ENCODE measurements around the gene MTFMT. TPM values are rescaled to one million over a fixed set of nuclear protein-coding genes. Genes with fewer than 3 reads are reported as not detected.

MTFMT gene
- total and polyA plus RNA-seq, 8 donors, result 5.3 to 105 (median 12.0) TPM; not detected in 1

- no peak for TF ChIP-seq POLR2A (IDR thresholded peaks at IDR 0.05)
- TF ChIP-seq EP300 (IDR thresholded peaks at IDR 0.05), result no peak
- no peak for TF ChIP-seq POLR2AphosphoS5 (IDR thresholded peaks at IDR 0.05)
- TF ChIP-seq, protein P1, sequence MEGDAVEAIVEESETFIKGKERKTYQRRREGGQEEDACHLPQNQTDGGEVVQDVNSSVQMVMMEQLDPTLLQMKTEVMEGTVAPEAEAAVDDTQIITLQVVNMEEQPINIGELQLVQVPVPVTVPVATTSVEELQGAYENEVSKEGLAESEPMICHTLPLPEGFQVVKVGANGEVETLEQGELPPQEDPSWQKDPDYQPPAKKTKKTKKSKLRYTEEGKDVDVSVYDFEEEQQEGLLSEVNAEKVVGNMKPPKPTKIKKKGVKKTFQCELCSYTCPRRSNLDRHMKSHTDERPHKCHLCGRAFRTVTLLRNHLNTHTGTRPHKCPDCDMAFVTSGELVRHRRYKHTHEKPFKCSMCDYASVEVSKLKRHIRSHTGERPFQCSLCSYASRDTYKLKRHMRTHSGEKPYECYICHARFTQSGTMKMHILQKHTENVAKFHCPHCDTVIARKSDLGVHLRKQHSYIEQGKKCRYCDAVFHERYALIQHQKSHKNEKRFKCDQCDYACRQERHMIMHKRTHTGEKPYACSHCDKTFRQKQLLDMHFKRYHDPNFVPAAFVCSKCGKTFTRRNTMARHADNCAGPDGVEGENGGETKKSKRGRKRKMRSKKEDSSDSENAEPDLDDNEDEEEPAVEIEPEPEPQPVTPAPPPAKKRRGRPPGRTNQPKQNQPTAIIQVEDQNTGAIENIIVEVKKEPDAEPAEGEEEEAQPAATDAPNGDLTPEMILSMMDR (IDR thresholded peaks at IDR 0.05), result no peak
- intact Hi-C loops (cut with DNase I; ENCODE audit: low total_unique reads), result no loop called here
- Histone ChIP-seq H3K4me1 (peaks cover 0 to 59% (median 12%) of the 10 kb centered on the region in 4 donors), H3K27me3 (no peaks in the 10 kb centered on the region), H3K27ac (peak overlapping the region in 1 of 5 donors; percentile 28), H3K36me3 (peaks cover 0 to 23% (median 5%) of the 10 kb centered on the region in 4 donors), H3K4me3 (no peak overlapping the region), H3K9me3 (no peaks in the 10 kb centered on the region)
- no peak for DNase-seq
- 80 to 92% (median 83%) methylated on average over 15 to 16 of the region's 16 CpGs for WGBS, 5 donors
These were observed 29.2 kb upstream of the MTFMT start for GRCh38 chr15:65058394-65059368.

DNA sequence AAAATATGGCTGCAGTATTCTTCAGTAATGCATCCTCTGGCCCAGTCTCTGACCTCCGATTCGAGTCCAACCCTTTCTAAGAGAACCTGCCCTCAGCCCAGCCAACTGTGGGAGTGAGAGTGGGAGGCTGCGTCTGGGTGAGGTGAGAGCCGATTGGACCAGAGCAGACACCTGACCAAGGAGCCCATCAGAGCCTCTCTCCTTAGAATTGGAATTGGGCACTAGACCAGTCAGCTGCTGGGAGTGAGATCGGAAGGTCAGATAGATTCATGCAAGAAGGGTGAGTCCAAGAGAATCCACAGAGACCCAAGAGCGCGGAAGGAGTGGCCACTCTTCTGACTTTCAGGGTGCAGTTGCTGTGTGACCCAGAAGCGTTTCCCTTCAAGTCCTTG, 28.1 kb upstream of the MTFMT start:
- H3K27me3 ChIP-seq, result no peaks in the 10 kb centered on the region
- WGBS, 5 donors, result 78 to 96% (median 93%) methylated on average over 5 to 8 of the region's 8 CpGs
- H3K9me3 ChIP-seq, result no peaks in the 10 kb centered on the region
- TF ChIP-seq, protein P1 (IDR thresholded peaks at IDR 0.05), result no peak
- no peak for TF ChIP-seq POLR2A (IDR thresholded peaks at IDR 0.05)
- no peak for TF ChIP-seq EP300 (IDR thresholded peaks at IDR 0.05)
- TF ChIP-seq POLR2AphosphoS5 (IDR thresholded peaks at IDR 0.05), result no peak
- H3K27ac ChIP-seq, result peak overlapping the region in 1 of 5 donors; percentile 45
- no peak overlapping the region for H3K4me3 ChIP-seq
- peaks cover 0 to 56% (median 9%) of the 10 kb centered on the region in 4 donors for H3K4me1 ChIP-seq
- intact Hi-C loops (cut with DNase I; ENCODE audit: low total_unique reads), result no loop called here
- H3K36me3 ChIP-seq, result peaks cover 0 to 23% (median 7%) of the 10 kb centered on the region in 4 donors
- DNase-seq, result no peak

- Histone ChIP-seq H3K27ac (peak overlapping the region in 1 of 5 donors; percentile 45), H3K4me3 (no peak overlapping the region), H3K9me3 (no peaks in the 10 kb centered on the region), H3K4me1 (peaks cover 0 to 51% (median 9%) of the 10 kb centered on the region in 4 donors), H3K36me3 (peaks cover 0 to 23% (median 7%) of the 10 kb centered on the region in 4 donors), H3K27me3 (no peaks in the 10 kb centered on the region)
- intact Hi-C loops (cut with DNase I; ENCODE audit: low total_unique reads), result no loop called here
- TF ChIP-seq POLR2AphosphoS5 (IDR thresholded peaks at IDR 0.05), result no peak
- TF ChIP-seq EP300 (IDR thresholded peaks at IDR 0.05), result no peak
- no peak for TF ChIP-seq POLR2A (IDR thresholded peaks at IDR 0.05)
- TF ChIP-seq, protein P1 (IDR thresholded peaks at IDR 0.05), result no peak
- 60 to 66% (median 62%) methylated on average over 8 of the region's 8 CpGs for WGBS, 5 donors
- DNase-seq, result peak; percentile 54 to 56
These were observed 27.6 kb upstream of the MTFMT start for GRCh38 chr15:65056868-65057548.

DNA sequence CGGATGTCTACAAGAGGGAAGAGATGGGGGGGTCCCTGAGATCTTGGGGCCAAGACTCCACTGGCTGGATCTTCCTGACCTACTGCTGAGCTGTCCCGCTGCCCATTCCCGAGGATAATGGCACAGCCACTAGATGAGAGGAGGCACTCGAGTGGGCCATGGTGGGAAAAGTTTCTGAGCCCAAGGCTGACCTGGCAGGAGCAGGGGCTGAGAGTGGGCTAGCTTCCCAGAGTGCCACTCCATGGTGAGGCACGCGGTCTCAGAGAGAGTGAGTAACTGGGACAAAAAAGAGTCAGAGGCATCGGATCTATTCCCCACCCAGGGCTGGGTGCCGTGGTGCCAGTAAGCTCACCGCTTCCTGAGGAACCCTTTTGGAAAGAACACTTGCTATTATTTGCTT, 26.7 kb upstream of the MTFMT start:
- no peaks in the 10 kb centered on the region for H3K9me3 ChIP-seq
- TF ChIP-seq POLR2A (IDR thresholded peaks at IDR 0.05), result no peak
- no peak for TF ChIP-seq EP300 (IDR thresholded peaks at IDR 0.05)
- TF ChIP-seq, protein P1 (IDR thresholded peaks at IDR 0.05), result no peak
- TF ChIP-seq POLR2AphosphoS5 (IDR thresholded peaks at IDR 0.05), result no peak
- H3K4me3 ChIP-seq, result no peak overlapping the region
- H3K4me1 ChIP-seq, result peaks cover 0 to 46% (median 9%) of the 10 kb centered on the region in 4 donors
- no peaks in the 10 kb centered on the region for H3K27me3 ChIP-seq
- DNase-seq, result no peak
- H3K36me3 ChIP-seq, result peaks cover 0 to 30% (median 7%) of the 10 kb centered on the region in 4 donors
- H3K27ac ChIP-seq, result peak overlapping the region in 2 of 5 donors; percentile 18 to 29
- intact Hi-C loops (cut with DNase I; ENCODE audit: low total_unique reads), result no loop called here
- 76 to 89% (median 86%) methylated on average over 9 of the region's 9 CpGs for WGBS, 5 donors
